Cardiac fibroblast (primary cell): Measurements from ENCODE around the gene XPO5.

Source experiments
- DNase-seq, 2 donors: peaks; one replicate each; pipeline versions ENCODE4 v3.0.0 to v3.0.0-alpha.2; 2010; ENCODE audit warnings: low read depth in 2 of 2
- H3K4me3 ChIP-seq, 2 donors: replicated peaks in 1 of 2; 1 replicate in 1 of 2; 2 replicates in 1 of 2; pipeline ENCODE4 v1.5.1; 2011; ENCODE audit warnings: low read depth in 2 of 2, low read length in 2 of 2, mild to moderate bottlenecking in 2 of 2, moderate library complexity in 1 of 2
- TF ChIP-seq, protein P1 (sequence below): IDR thresholded peaks from one replicate; pipeline ENCODE4 v1.5.1; 2011; ENCODE audit warnings: low read depth, mild to moderate bottlenecking, low read length, inconsistent platforms

Gene XPO5

DNA sequence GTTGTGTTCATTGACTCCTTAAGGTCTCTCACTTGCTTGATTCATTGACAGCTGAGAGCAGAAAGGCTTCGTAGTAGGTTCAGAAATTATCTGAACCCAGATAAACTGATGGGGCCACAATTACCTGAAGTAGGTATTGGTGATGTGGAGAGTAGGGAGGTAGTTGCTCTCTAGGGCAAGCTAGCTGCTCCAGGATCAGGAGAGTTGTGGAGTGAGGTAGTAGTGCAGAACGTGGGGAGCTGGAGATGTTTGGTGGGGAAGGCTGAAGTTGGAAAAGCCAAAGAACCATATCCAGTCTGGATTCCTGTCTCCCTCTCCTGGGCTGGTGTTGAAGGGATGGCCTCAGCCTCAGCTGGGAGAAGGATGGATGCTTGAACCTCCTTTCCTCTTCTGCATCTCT lies 82.6 kb downstream of the XPO5 start:
- no peak for DNase-seq
- H3K4me3 ChIP-seq = no peak overlapping the region
- TF ChIP-seq, protein P1, sequence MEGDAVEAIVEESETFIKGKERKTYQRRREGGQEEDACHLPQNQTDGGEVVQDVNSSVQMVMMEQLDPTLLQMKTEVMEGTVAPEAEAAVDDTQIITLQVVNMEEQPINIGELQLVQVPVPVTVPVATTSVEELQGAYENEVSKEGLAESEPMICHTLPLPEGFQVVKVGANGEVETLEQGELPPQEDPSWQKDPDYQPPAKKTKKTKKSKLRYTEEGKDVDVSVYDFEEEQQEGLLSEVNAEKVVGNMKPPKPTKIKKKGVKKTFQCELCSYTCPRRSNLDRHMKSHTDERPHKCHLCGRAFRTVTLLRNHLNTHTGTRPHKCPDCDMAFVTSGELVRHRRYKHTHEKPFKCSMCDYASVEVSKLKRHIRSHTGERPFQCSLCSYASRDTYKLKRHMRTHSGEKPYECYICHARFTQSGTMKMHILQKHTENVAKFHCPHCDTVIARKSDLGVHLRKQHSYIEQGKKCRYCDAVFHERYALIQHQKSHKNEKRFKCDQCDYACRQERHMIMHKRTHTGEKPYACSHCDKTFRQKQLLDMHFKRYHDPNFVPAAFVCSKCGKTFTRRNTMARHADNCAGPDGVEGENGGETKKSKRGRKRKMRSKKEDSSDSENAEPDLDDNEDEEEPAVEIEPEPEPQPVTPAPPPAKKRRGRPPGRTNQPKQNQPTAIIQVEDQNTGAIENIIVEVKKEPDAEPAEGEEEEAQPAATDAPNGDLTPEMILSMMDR = no peak

DNA sequence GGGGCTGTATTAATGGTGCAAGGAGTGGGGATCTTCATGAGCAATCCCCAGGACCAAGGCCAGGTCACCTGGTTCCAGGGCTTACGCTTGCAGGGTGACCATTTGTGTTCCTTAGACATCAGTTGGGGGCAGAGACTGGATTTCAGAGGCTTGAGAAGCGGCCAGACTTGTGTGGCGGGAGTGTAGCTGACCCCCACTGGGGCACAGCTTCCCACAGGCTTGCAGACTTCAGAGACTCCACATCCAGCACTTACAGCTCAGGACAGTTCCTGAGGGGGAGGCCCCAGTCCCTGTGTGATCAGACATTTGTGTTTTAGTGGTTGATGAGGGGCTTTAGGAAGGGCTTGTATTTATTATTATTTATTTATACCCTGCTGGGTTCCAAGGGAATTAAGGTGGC lies 83.2 kb downstream of the XPO5 start:
- TF ChIP-seq, protein P1 = no peak
- DNase-seq = no peak
- H3K4me3 ChIP-seq = no peak overlapping the region

DNA sequence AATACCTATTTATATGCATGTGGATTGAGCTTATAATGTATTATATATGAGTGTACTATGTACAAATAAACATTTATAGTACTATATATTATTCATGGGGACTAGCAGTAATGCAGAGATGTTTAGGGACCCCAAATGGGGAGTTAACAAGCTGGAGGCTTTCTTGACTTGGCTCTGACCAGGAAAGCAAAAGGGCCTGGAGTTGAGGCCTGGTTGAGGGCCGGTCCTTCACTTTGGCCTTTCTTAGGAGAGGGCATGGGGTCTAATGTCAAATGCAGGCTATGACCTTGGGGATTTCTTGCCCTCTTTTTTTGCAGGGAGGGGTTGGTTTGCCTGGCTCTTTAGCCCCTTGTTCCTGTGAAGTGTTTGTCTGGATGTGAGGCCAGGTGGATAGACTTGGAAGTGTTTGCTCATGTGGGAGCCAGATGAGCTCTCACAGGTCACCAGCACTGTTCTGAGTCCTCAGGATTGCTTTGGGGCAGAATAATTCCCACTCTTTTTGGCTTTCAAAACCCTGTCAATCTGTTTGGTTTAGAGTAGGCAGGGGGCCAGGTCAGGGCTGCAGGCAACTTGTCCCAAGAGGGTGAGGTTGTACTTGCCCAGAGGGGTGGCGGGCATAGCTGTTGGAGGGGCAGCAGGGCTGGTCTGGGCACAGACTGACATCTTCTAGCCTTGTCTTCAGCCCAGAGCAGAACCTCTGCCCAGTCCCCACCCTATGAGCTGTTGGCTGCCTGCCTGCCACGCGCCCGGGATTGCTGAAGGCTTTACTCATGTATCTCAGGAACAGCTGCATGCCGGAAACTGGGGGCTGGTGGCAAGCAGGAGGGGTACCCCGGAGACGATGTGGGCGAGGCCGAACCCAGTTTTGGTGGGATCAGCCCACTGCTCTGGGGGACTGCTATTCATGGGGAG lies 83.8 kb downstream of the XPO5 start:
- H3K4me3 ChIP-seq = no peak overlapping the region

DNA sequence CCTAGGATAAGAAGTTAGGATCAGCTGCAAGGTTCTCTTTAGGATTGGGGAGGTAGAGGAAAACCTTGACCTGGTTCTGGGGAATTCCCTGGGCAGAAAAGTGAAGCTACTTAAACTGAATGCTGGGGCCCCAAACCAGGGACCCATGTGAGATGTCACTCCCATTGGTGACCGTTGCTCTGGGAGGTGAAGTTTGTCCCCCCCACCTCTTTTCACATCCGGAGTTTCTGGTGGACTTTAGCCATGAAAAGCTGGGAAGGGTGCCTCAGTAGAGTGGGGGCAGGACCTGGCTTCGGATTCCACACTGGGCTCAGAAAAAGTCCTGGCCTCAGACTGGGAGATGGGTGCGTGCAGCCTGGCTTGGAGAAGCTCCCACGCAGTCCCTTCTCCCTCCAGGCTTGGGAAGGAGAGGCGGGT lies 85.3 kb downstream of the XPO5 start:
- no peak overlapping the region for H3K4me3 ChIP-seq
- DNase-seq = no peak
- TF ChIP-seq, protein P1 = no peak

More for the DNA sequence above, 83.8 kb downstream of the XPO5 start:
- peak; percentile 77 for DNase-seq
- TF ChIP-seq, protein P1 = no peak

DNA sequence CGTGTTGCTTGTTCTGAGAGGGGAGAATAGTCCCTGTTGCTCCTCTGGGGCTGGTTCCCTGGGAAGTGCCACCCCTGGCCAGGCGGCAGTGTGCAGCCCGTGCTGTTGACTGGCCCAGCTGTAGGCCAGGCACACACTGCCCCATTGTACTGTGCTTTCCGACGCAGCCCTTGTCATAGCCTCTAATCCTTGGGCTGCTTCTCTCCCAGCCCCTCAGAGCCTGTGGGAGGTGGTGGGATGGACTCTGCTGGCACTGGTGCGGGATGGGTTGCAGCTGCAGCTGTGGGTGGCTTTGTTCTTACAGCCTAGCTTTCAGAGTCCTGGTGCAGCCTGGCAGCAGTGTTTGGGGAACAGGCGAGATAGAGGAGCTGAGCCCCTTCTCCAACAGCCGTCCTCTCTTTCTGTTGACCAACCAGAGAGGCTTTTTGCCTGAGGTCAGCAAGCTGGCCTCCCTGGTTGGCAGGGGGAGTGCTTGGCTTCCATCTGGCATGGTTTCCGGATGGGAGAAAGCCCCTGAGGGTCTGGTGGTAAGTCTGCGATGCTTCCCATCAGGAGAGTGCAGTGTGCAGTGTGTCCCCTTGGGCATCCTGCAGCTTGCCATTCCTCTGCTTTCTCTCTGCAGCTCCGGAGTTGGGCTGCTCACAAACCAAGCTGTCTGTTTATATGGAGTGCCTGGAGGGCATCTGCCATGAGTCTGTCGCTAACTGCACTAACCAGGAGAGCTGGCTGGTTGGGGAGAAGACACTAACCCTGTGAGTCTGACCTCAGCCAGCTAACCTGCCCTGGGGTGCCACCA lies 86.4 kb downstream of the XPO5 start:
- H3K4me3 ChIP-seq = no peak overlapping the region
- TF ChIP-seq, protein P1 = no peak
- DNase-seq = no peak

DNA sequence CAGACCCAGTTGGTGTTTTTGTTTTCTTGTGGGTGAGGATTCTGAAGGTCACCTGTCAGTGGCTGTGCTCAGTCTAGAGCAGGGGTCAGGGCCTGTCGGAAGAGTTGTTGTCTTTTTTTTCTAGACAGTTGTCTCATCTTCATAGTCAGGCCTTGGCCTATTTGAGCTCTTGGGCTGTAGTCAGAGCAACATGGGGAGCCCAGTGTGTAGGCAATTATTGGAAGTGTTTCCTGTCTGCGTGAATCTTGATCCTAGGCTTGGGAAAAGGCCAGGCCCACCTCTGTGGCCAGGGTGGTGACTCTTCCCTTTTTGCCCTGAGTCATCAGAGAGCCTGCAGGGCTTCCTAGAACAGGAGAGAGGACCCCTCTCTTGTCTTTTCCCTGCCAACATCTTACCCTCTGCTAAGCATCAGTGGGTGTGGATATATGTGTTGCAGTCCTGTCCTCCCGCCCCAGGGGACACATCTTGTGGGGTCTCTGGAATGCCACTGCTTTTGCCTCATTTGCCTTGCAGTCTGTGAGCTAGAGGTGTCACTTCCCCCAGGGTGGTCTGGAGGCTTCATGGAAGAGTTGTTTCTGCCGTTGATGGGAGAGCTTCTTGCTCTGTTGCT lies 87.1 kb downstream of the XPO5 start:
- H3K4me3 ChIP-seq = no peak overlapping the region
- DNase-seq = peak in 1 of 2 donors; percentile 28
- TF ChIP-seq, protein P1 = no peak
